ENCODE results near the gene ACIN1.

ACIN1 gene

DNA sequence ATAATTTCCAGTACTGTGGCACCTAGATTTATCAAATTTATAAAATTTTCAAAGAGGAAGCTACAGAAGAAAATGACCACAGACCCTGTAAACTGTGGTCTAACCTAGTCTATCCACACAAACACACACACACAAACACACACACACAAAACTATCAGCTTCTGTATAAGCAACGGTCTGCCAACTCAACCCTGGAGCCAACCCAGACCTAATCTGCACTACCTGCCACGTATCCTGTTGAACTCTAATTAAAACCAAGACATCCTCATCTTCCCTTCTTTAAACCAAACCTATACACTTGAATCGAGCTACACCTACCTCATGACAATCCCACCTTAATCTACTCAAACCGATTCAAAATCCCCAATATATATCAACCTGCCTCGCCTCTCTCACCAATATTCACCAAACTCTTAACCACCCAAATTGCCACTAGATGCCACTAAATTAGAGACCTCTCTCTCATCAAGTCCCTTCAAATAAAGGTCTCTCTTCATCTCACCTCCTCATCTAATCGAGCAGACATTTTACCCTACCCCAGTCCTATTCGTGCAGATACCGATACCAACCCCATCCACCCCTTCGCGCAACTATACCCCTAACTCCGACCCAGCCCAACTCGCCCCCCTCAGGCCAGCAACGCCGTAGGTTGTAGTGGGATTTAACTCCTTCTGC, 808 bp downstream of the ACIN1 start:
- DNase-seq (ENCODE audit: low read depth in 1 of 2, low spot score in 1 of 2) = no peak
- no peaks in the 10 kb centered on the region for H3K27me3 ChIP-seq (ENCODE audit: insufficient read depth, poor library complexity, severe bottlenecking)
- peak overlapping the region; percentile 85 for H3K4me3 ChIP-seq (replicated peaks; ENCODE audit: insufficient read depth, low read length)
- TF ChIP-seq, protein P1, sequence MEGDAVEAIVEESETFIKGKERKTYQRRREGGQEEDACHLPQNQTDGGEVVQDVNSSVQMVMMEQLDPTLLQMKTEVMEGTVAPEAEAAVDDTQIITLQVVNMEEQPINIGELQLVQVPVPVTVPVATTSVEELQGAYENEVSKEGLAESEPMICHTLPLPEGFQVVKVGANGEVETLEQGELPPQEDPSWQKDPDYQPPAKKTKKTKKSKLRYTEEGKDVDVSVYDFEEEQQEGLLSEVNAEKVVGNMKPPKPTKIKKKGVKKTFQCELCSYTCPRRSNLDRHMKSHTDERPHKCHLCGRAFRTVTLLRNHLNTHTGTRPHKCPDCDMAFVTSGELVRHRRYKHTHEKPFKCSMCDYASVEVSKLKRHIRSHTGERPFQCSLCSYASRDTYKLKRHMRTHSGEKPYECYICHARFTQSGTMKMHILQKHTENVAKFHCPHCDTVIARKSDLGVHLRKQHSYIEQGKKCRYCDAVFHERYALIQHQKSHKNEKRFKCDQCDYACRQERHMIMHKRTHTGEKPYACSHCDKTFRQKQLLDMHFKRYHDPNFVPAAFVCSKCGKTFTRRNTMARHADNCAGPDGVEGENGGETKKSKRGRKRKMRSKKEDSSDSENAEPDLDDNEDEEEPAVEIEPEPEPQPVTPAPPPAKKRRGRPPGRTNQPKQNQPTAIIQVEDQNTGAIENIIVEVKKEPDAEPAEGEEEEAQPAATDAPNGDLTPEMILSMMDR (IDR thresholded peaks at IDR 0.05; ENCODE audit: insufficient read depth, low read length) = no peak
- TF ChIP-seq, protein P2, sequence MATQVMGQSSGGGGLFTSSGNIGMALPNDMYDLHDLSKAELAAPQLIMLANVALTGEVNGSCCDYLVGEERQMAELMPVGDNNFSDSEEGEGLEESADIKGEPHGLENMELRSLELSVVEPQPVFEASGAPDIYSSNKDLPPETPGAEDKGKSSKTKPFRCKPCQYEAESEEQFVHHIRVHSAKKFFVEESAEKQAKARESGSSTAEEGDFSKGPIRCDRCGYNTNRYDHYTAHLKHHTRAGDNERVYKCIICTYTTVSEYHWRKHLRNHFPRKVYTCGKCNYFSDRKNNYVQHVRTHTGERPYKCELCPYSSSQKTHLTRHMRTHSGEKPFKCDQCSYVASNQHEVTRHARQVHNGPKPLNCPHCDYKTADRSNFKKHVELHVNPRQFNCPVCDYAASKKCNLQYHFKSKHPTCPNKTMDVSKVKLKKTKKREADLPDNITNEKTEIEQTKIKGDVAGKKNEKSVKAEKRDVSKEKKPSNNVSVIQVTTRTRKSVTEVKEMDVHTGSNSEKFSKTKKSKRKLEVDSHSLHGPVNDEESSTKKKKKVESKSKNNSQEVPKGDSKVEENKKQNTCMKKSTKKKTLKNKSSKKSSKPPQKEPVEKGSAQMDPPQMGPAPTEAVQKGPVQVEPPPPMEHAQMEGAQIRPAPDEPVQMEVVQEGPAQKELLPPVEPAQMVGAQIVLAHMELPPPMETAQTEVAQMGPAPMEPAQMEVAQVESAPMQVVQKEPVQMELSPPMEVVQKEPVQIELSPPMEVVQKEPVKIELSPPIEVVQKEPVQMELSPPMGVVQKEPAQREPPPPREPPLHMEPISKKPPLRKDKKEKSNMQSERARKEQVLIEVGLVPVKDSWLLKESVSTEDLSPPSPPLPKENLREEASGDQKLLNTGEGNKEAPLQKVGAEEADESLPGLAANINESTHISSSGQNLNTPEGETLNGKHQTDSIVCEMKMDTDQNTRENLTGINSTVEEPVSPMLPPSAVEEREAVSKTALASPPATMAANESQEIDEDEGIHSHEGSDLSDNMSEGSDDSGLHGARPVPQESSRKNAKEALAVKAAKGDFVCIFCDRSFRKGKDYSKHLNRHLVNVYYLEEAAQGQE (IDR thresholded peaks at IDR 0.05; ENCODE audit: insufficient replicate concordance, low read depth) = no peak
- no peak for TF ChIP-seq GABPA (IDR thresholded peaks at IDR 0.05; ENCODE audit: low read depth)
- no peak for TF ChIP-seq POLR2AphosphoS5 (IDR thresholded peaks at IDR 0.05; ENCODE audit: low read depth)
- TF ChIP-seq SPI1 (IDR thresholded peaks at IDR 0.05; ENCODE audit: borderline replicate concordance, low read depth) = no peak
- peak overlapping the region; percentile 97 for H3K27ac ChIP-seq (replicated peaks)

DNA sequence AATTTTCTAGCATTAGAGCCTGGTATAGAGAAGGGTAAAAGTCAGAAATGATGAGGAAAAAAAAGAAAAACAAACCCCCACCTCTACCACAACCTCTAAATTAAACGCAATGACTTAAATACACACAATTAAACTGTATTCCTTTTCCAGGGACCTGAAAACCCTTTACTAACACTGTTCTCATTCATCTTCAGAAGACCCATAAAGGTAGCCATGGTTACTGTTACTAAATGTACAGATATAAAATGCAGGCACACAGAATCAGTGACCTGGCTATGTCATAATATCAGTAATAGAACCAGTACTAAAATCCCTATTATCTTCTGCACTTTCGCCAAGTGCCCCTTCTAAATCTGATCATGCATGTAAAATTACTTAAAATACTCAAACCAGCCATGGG, 1.4 kb downstream of the ACIN1 start:
- Histone ChIP-seq H3K4me3 (replicated peaks; ENCODE audit: insufficient read depth, low read length) (peak overlapping the region; percentile 85), H3K27me3 (ENCODE audit: insufficient read depth, poor library complexity, severe bottlenecking) (no peaks in the 10 kb centered on the region), H3K27ac (replicated peaks) (peak overlapping the region; percentile 97)
- TF ChIP-seq, protein P1 (IDR thresholded peaks at IDR 0.05; ENCODE audit: insufficient read depth, low read length) = no peak
- TF ChIP-seq, protein P2 (IDR thresholded peaks at IDR 0.05; ENCODE audit: insufficient replicate concordance, low read depth) = no peak
- no peak for TF ChIP-seq GABPA (IDR thresholded peaks at IDR 0.05; ENCODE audit: low read depth)
- no peak for TF ChIP-seq POLR2AphosphoS5 (IDR thresholded peaks at IDR 0.05; ENCODE audit: low read depth)
- no peak for DNase-seq (ENCODE audit: low read depth in 1 of 2, low spot score in 1 of 2)

DNA sequence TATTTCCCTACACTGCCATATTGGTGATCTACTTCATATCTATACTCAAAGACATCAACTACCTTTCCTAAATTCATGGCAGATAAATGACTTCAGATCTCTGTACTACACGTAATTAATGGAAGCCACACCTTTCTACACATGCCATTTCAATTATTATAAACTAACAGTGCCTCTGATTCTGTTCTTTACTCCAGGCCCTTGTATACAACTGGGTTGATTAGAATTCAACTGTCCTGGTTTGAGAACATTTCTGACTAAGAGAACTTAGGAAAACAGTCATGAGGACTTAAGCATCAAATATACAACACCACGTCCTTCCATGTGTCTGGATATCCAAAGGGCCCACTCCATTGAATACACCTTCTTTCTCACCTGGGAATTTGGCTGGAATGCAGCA, 1.8 kb downstream of the ACIN1 start:
- no peak overlapping the region; the same call in 1 of the 2 replicates for H3K27ac ChIP-seq (replicated peaks)
- no peaks in the 10 kb centered on the region for H3K27me3 ChIP-seq (ENCODE audit: insufficient read depth, poor library complexity, severe bottlenecking)
- TF ChIP-seq GABPA (IDR thresholded peaks at IDR 0.05; ENCODE audit: low read depth) (no peak), SPI1 (IDR thresholded peaks at IDR 0.05; ENCODE audit: borderline replicate concordance, low read depth) (no peak), POLR2AphosphoS5 (IDR thresholded peaks at IDR 0.05; ENCODE audit: low read depth) (no peak)
- TF ChIP-seq, protein P1 (IDR thresholded peaks at IDR 0.05; ENCODE audit: insufficient read depth, low read length) = no peak
- TF ChIP-seq, protein P2 (IDR thresholded peaks at IDR 0.05; ENCODE audit: insufficient replicate concordance, low read depth) = no peak
- H3K4me3 ChIP-seq (replicated peaks; ENCODE audit: insufficient read depth, low read length) = no peak overlapping the region
- no peak for DNase-seq (ENCODE audit: low read depth in 1 of 2, low spot score in 1 of 2)
